HepG2 (cell line): ENCODE results near the gene MCOLN1. TPM values are rescaled to one million over a fixed set of nuclear protein-coding genes. Genes with fewer than 3 reads are reported as not detected.

ENCODE experiments used
- ARNT2 ChIP-seq: sonication (generic); formaldehyde crosslinking; IDR thresholded peaks from 2 replicates; pipeline ENCODE4 v1.8.0; 2022; ENCODE audit warnings: mild to moderate bottlenecking, low read depth, missing genetic modification reagents, moderate library complexity
- ATAD3A ChIP-seq: sonication (generic); formaldehyde crosslinking; IDR thresholded peaks from 2 replicates; pipeline ENCODE4 v1.4.0; 2020; ENCODE audit warnings: missing genetic modification reagents
- IRX3 ChIP-seq: sonication (generic); formaldehyde crosslinking; IDR thresholded peaks from 2 replicates; pipeline ENCODE4 v1.8.1; 2023; ENCODE audit warnings: mild to moderate bottlenecking, low read depth, missing genetic modification reagents, borderline replicate concordance
- KAT7 ChIP-seq: IDR thresholded peaks from 2 replicates; pipeline ENCODE4 v1.6.1; 2018; ENCODE audit warnings: borderline replicate concordance, missing compliant biosample characterization
- KDM1A ChIP-seq: IDR thresholded peaks from 2 replicates; pipeline ENCODE4 v1.6.1; 2016; ENCODE audit warnings: missing compliant biosample characterization
- MTA1 ChIP-seq: sonication (generic); formaldehyde crosslinking; IDR thresholded peaks from 2 replicates; pipeline ENCODE4 v1.4.0; 2020; ENCODE audit warnings: missing genetic modification reagents, mild to moderate bottlenecking, borderline replicate concordance
- MTF2 ChIP-seq: sonication (generic); formaldehyde crosslinking; IDR thresholded peaks from 2 replicates; pipeline ENCODE4 v1.5.0; 2020; ENCODE audit warnings: missing genetic modification reagents, borderline replicate concordance
- NFE2L2 ChIP-seq: fragments of 150-350 bp; IDR thresholded peaks from 2 replicates; pipeline ENCODE4 v1.6.1; 2014; ENCODE audit warnings: low read length
- PAX8 ChIP-seq: sonication (generic); formaldehyde crosslinking; IDR thresholded peaks from 2 replicates; pipeline ENCODE4 v1.8.0; 2022; ENCODE audit warnings: mild to moderate bottlenecking, missing genetic modification reagents, borderline replicate concordance
- RARG ChIP-seq: sonication (generic); formaldehyde crosslinking; IDR thresholded peaks from 2 replicates; pipeline ENCODE4 v1.4.0; 2020; ENCODE audit warnings: low read depth, mild to moderate bottlenecking, missing genetic modification reagents
- RXRB ChIP-seq: IDR thresholded peaks from 2 replicates; pipeline ENCODE4 v1.6.1; 2016; ENCODE audit warnings: borderline replicate concordance, missing genetic modification reagents, missing compliant biosample characterization
- TOPORS ChIP-seq: sonication (generic); formaldehyde crosslinking; IDR thresholded peaks from 2 replicates; pipeline ENCODE4 v1.8.0; 2023; ENCODE audit warnings: mild to moderate bottlenecking, missing genetic modification reagents
- ZFP91 ChIP-seq: sonication (generic); formaldehyde crosslinking; IDR thresholded peaks from 2 replicates; pipeline ENCODE4 v1.9.0; 2022; ENCODE audit warnings: missing genetic modification reagents, mild to moderate bottlenecking, borderline replicate concordance
- ZNF614 ChIP-seq: IDR thresholded peaks from 2 replicates; pipeline ENCODE4 v1.6.1; 2018; ENCODE audit warnings: missing biosample characterization, missing genetic modification reagents, inconsistent platforms, borderline replicate concordance
- ZNF678 ChIP-seq: sonication (generic); formaldehyde crosslinking; IDR thresholded peaks from 2 replicates; pipeline ENCODE4 v1.4.0; 2020; ENCODE audit warnings: mild to moderate bottlenecking, missing genetic modification reagents
- polyA plus RNA-seq, 8 experiments: library from polyadenylated mRNA; depleted of rRNA in 3 of 8; stranded (reverse) in 7 of 8; unstranded in 1 of 8; fragments of >200 nt; fragmentation: Illumina TruSeq in 4 of 8; extraction: Trizol in 4 of 8; gene quantifications; 2 replicates each; pipeline versions ENCODE4 v1.2.1 to v1.2.3, GENCODE V29; 2011 to 2016; ENCODE audit warnings: low read depth in 4 of 8, missing spikeins in 1 of 8, mixed read lengths in 1 of 8; ENCODE audit not compliant: insufficient read depth in 1 of 8
- total RNA-seq, 5 experiments: library from RNA; depleted of rRNA; stranded (reverse); fragments of >200 nt; fragmentation: Illumina TruSeq; extraction: Trizol; gene quantifications; 2 replicates each; pipeline ENCODE4 v1.2.3, GENCODE V29; 2016; ENCODE audit warnings: low read depth in 1 of 5
- TF ChIP-seq, protein P1 (sequence below): sonication (generic); formaldehyde crosslinking; conservative IDR thresholded peaks from 2 replicates; pipeline ENCODE4 v1.8.0; 2022; ENCODE audit warnings: mild to moderate bottlenecking, moderate library complexity, missing genetic modification reagents
- TF ChIP-seq, protein P2 (sequence below): sonication (generic); formaldehyde crosslinking; IDR thresholded peaks from 2 replicates; pipeline ENCODE4 v1.5.0; 2020; ENCODE audit warnings: missing genetic modification reagents
- TF ChIP-seq, protein P3 (sequence below): IDR thresholded peaks from 2 replicates; pipeline ENCODE4 v1.6.1; 2016; ENCODE audit warnings: missing biosample characterization, missing genetic modification reagents, low read depth
- TF ChIP-seq, protein P4 (sequence below): sonication (generic); formaldehyde crosslinking; IDR thresholded peaks from 2 replicates; pipeline ENCODE4 v1.5.1; 2020; ENCODE audit warnings: missing genetic modification reagents, mild to moderate bottlenecking, borderline replicate concordance

Gene MCOLN1
- total and polyA plus RNA-seq, 2 of the 13 experiments (the other 11 are each of a cell fraction or from before 2014, with no cell fraction given): 3.4 to 15.7 TPM

- no peak for TF ChIP-seq RARG
- no peak for TF ChIP-seq MTA1 (CRISPR knock-in tag)
- TF ChIP-seq ATAD3A (CRISPR knock-in tag): no peak
- TF ChIP-seq ZNF678: no peak
- no peak for TF ChIP-seq MTF2
- TF ChIP-seq, protein P1, sequence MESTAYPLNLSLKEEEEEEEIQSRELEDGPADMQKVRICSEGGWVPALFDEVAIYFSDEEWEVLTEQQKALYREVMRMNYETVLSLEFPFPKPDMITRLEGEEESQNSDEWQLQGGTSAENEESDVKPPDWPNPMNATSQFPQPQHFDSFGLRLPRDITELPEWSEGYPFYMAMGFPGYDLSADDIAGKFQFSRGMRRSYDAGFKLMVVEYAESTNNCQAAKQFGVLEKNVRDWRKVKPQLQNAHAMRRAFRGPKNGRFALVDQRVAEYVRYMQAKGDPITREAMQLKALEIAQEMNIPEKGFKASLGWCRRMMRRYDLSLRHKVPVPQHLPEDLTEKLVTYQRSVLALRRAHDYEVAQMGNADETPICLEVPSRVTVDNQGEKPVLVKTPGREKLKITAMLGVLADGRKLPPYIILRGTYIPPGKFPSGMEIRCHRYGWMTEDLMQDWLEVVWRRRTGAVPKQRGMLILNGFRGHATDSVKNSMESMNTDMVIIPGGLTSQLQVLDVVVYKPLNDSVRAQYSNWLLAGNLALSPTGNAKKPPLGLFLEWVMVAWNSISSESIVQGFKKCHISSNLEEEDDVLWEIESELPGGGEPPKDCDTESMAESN: no peak
- TF ChIP-seq ZNF614 (CRISPR knock-in tag): 0 out of 2 replicates have a peak, but pooled peaks have one; percentile 53
- TF ChIP-seq NFE2L2: no peak
- no peak for TF ChIP-seq TOPORS (CRISPR knock-in tag)
- TF ChIP-seq, protein P2, sequence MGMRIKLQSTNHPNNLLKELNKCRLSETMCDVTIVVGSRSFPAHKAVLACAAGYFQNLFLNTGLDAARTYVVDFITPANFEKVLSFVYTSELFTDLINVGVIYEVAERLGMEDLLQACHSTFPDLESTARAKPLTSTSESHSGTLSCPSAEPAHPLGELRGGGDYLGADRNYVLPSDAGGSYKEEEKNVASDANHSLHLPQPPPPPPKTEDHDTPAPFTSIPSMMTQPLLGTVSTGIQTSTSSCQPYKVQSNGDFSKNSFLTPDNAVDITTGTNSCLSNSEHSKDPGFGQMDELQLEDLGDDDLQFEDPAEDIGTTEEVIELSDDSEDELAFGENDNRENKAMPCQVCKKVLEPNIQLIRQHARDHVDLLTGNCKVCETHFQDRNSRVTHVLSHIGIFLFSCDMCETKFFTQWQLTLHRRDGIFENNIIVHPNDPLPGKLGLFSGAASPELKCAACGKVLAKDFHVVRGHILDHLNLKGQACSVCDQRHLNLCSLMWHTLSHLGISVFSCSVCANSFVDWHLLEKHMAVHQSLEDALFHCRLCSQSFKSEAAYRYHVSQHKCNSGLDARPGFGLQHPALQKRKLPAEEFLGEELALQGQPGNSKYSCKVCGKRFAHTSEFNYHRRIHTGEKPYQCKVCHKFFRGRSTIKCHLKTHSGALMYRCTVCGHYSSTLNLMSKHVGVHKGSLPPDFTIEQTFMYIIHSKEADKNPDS: no peak
- TF ChIP-seq PAX8: no peak
- TF ChIP-seq, protein P3, sequence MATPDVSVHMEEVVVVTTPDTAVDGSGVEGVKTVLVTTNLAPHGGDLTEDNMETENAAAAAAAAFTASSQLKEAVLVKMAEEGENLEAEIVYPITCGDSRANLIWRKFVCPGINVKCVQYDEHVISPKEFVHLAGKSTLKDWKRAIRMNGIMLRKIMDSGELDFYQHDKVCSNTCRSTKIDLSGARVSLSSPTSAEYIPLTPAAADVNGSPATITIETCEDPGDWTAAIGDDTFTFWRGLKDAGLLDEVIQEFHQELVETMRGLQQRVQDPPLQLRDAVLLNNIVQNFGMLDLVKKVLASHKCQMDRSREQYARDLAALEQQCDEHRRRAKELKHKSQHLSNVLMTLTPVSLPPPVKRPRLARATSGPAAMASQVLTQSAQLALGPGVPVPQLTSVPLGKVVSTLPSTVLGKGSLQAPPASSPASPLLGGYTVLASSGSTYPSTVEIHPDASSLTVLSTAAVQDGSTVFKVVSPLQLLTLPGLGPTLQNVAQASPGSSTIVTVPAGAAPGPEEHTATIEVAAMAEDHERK: no peak
- TF ChIP-seq, protein P4, sequence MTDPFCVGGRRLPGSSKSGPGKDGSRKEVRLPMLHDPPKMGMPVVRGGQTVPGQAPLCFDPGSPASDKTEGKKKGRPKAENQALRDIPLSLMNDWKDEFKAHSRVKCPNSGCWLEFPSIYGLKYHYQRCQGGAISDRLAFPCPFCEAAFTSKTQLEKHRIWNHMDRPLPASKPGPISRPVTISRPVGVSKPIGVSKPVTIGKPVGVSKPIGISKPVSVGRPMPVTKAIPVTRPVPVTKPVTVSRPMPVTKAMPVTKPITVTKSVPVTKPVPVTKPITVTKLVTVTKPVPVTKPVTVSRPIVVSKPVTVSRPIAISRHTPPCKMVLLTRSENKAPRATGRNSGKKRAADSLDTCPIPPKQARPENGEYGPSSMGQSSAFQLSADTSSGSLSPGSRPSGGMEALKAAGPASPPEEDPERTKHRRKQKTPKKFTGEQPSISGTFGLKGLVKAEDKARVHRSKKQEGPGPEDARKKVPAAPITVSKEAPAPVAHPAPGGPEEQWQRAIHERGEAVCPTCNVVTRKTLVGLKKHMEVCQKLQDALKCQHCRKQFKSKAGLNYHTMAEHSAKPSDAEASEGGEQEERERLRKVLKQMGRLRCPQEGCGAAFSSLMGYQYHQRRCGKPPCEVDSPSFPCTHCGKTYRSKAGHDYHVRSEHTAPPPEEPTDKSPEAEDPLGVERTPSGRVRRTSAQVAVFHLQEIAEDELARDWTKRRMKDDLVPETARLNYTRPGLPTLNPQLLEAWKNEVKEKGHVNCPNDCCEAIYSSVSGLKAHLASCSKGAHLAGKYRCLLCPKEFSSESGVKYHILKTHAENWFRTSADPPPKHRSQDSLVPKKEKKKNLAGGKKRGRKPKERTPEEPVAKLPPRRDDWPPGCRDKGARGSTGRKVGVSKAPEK (CRISPR knock-in tag): no peak
- no peak for TF ChIP-seq KAT7 (CRISPR knock-in tag)
- no peak for TF ChIP-seq IRX3
- TF ChIP-seq KDM1A (CRISPR knock-in tag): no peak; the same call in 1 of the 2 replicates
- no peak for TF ChIP-seq ARNT2 (CRISPR knock-in tag)
- peak; percentile 60 for TF ChIP-seq RXRB
- TF ChIP-seq ZFP91: peak; percentile 78; the same call in 1 of the 2 replicates
Observed at GRCh38 chr19:7494416-7495098, 27.9 kb upstream of the MCOLN1 start (continued).
